Lung (tissue), 12 donors: ENCODE measurements around the gene FBXO9. TPM values are rescaled to one million over a fixed set of nuclear protein-coding genes. Genes with fewer than 3 reads are reported as not detected.
A peak's percentile ranks its signal among the peaks of the same experiment; 100 is the strongest.

Experiments used
- ATAC-seq: fragments of 200-7000 bp; cut with Tn5 transposase; one replicate; pipeline ENCODE4 v1.9.1; 2020; ENCODE audit warnings: moderate number of reproducible peaks; ENCODE audit not compliant: insufficient read depth, low FRiP score
- DNase-seq, 3 donors: peaks; one replicate each; pipeline ENCODE4 v3.0.0-alpha.2; 2013 to 2017
- H3K27ac ChIP-seq, 2 donors: one replicate each; pipeline ENCODE4 v1.5.1; 2013; ENCODE audit warnings: mild to moderate bottlenecking in 2 of 2, moderate library complexity in 2 of 2, control low read depth in 1 of 2, inconsistent platforms in 1 of 2, low read depth in 1 of 2, low read length in 1 of 2
- H3K27me3 ChIP-seq, 3 donors: one replicate each; pipeline ENCODE4 v1.5.1; 2013; ENCODE audit warnings: low read length in 2 of 3; ENCODE audit not compliant: control insufficient read depth in 3 of 3, insufficient read depth in 3 of 3
- H3K36me3 ChIP-seq, 4 donors: one replicate each; pipeline ENCODE4 v1.5.1; 2013; ENCODE audit warnings: low read length in 4 of 4, mild to moderate bottlenecking in 1 of 4, moderate library complexity in 1 of 4; ENCODE audit not compliant: control insufficient read depth in 4 of 4, insufficient read depth in 4 of 4
- H3K4me1 ChIP-seq, 5 donors: one replicate each; pipeline ENCODE4 v1.5.1; 2013; ENCODE audit warnings: low read length in 5 of 5, mild to moderate bottlenecking in 2 of 5, moderate library complexity in 1 of 5; ENCODE audit not compliant: control insufficient read depth in 5 of 5, insufficient read depth in 5 of 5
- H3K4me3 ChIP-seq: one replicate; pipeline ENCODE4 v1.5.1; 2013; ENCODE audit warnings: mild to moderate bottlenecking, control low read depth, moderate library complexity
- H3K9ac ChIP-seq, 2 donors: one replicate each; pipeline ENCODE4 v1.5.1; 2013; ENCODE audit warnings: low read length in 2 of 2, control low read depth in 1 of 2; ENCODE audit not compliant: insufficient read depth in 1 of 2
- H3K9me3 ChIP-seq, 4 donors: one replicate each; pipeline ENCODE4 v1.5.1; 2013; ENCODE audit warnings: low read length in 3 of 4, mild to moderate bottlenecking in 1 of 4, moderate library complexity in 1 of 4; ENCODE audit not compliant: control insufficient read depth in 4 of 4, insufficient read depth in 3 of 4
- CTCF ChIP-seq: IDR thresholded peaks from 2 replicates; pipeline ENCODE4 v1.5.1; 2012; ENCODE audit warnings: mild to moderate bottlenecking; ENCODE audit errors: control extremely low read depth, extremely low read depth
- WGBS, 2 donors: extraction: QIAGEN DNeasy Blood & Tissue Kit; methylation state at CpG; one replicate each; pipeline ENCODE4 v1.1.7; 2013; 5-methylcytosine and 5-hydroxymethylcytosine counted together
- polyA plus RNA-seq, 2 donors: library from polyadenylated mRNA; stranded (reverse); fragments of 200-250 nt; gene quantifications; one replicate each; pipeline ENCODE4 v1.2.1, GENCODE V29; 2013
- total RNA-seq, 2 donors: library from RNA; depleted of rRNA in 1 of 2; stranded (reverse); fragments of >200 nt in 1 of 2; gene quantifications; one replicate each; pipeline ENCODE4 v1.2.1, GENCODE V29; 2014 to 2021
- donor health status: control.
- donor health status: control.
- donor health status: Bipolar disorder and iron deficiency.
- donor health status: healthy.
- donor health status: DM: yes; HTN: yes; CAD: no.

The FBXO9 gene
- total and polyA plus RNA-seq, 4 donors, result 26.0 to 117 (median 70.7) TPM

- DNase-seq (no peak), ATAC-seq (no peak)
- TF ChIP-seq CTCF, result no peak
- Histone ChIP-seq H3K9ac (no peak overlapping the region), H3K27me3 (no peaks in the 10 kb centered on the region), H3K9me3 (no peaks in the 10 kb centered on the region), H3K4me1 (no peaks in the 10 kb centered on the region), H3K36me3 (peaks cover 17 to 39% (median 37%) of the 10 kb centered on the region in 4 donors), H3K4me3 (no peak overlapping the region), H3K27ac (no peak overlapping the region)
- 99 to 100% methylated on average over 2 of the region's 2 CpGs for WGBS, 2 donors
Measured at GRCh38 chr6:53101006-53101405, 35.8 kb downstream of the FBXO9 start.

- Histone ChIP-seq H3K27me3 (no peaks in the 10 kb centered on the region), H3K9me3 (no peaks in the 10 kb centered on the region), H3K4me1 (no peaks in the 10 kb centered on the region), H3K36me3 (peaks cover 9 to 21% (median 13%) of the 10 kb centered on the region in 4 donors), H3K9ac (no peak overlapping the region), H3K27ac (no peak overlapping the region), H3K4me3 (no peak overlapping the region)
- WGBS, 2 donors, result 97 to 99% methylated on average over 3 of the region's 3 CpGs
- no peak for ATAC-seq
- no peak for TF ChIP-seq CTCF
- peak in 2 of 3 donors; percentile 13 to 26 for DNase-seq
Measured at GRCh38 chr6:53103993-53104675, 38.9 kb downstream of the FBXO9 start.

GRCh38 chr6:53104916-53105315 lies 39.7 kb downstream of the FBXO9 start:
- Histone ChIP-seq H3K9ac (no peak overlapping the region), H3K4me1 (no peaks in the 10 kb centered on the region), H3K27ac (no peak overlapping the region), H3K9me3 (no peaks in the 10 kb centered on the region), H3K36me3 (peaks cover 8 to 17% (median 10%) of the 10 kb centered on the region in 4 donors), H3K27me3 (no peaks in the 10 kb centered on the region), H3K4me3 (no peak overlapping the region)
- no peak for ATAC-seq
- DNase-seq, result no peak
- no peak for TF ChIP-seq CTCF

- peaks cover 0 to 3% (median under 1%) of the 10 kb centered on the region in 4 donors for H3K36me3 ChIP-seq
- no peak overlapping the region for H3K27ac ChIP-seq
- ATAC-seq (no peak), DNase-seq (no peak)
- no peak overlapping the region for H3K4me3 ChIP-seq
- no peaks in the 10 kb centered on the region for H3K4me1 ChIP-seq
- H3K9ac ChIP-seq, result no peak overlapping the region
- TF ChIP-seq CTCF, result no peak
- H3K27me3 ChIP-seq, result no peaks in the 10 kb centered on the region
- WGBS, 2 donors, result 96 to 98% methylated on average over 4 of the region's 4 CpGs
- no peaks in the 10 kb centered on the region for H3K9me3 ChIP-seq
Measured at GRCh38 chr6:53107091-53107490, 41.9 kb downstream of the FBXO9 start.
